Astrocyte (in vitro differentiated cells and primary cell): Measurements from ENCODE around the gene TLR5. TPM values are rescaled to one million over a fixed set of nuclear protein-coding genes. Genes with fewer than 3 reads are reported as not detected.

Source experiments
- DNase-seq: peaks from one replicate; pipeline ENCODE4 v3.0.0-alpha.2; 2010; ENCODE audit warnings: low read depth
- FAIRE-seq: peaks from 2 replicates; lab custom pipeline; 2011; peaks lifted over from hg19 to GRCh38; lab: Jason Lieb, UNC
- H2AFZ ChIP-seq: 2 replicates; pipeline ENCODE4 v1.6.0; 2012; ENCODE audit warnings: low read depth, low read length, inconsistent platforms
- H3K27ac ChIP-seq: 2 replicates; pipeline ENCODE4 v1.5.1; 2011; ENCODE audit warnings: low read depth, low read length, inconsistent platforms
- H3K27me3 ChIP-seq: 2 replicates; pipeline ENCODE4 v1.6.0; 2011; ENCODE audit warnings: low read length, inconsistent platforms; ENCODE audit not compliant: insufficient read depth
- H3K36me3 ChIP-seq: 2 replicates; pipeline ENCODE4 v1.5.1; 2011; ENCODE audit warnings: low read length, inconsistent platforms; ENCODE audit not compliant: insufficient read depth
- H3K4me1 ChIP-seq: 2 replicates; pipeline ENCODE4 v1.5.1; 2011; ENCODE audit warnings: low read length, inconsistent platforms; ENCODE audit not compliant: insufficient read depth
- H3K4me2 ChIP-seq: 2 replicates; pipeline ENCODE4 v1.6.0; 2012; ENCODE audit warnings: low read length, inconsistent platforms
- H3K4me3 ChIP-seq: 2 replicates; pipeline ENCODE4 v1.5.1; 2011; ENCODE audit warnings: low read depth, mild to moderate bottlenecking, low read length, inconsistent platforms; ENCODE audit not compliant: insufficient read depth
- H3K79me2 ChIP-seq: 2 replicates; pipeline ENCODE4 v1.6.0; 2012; ENCODE audit warnings: mild to moderate bottlenecking, low read length, inconsistent platforms; ENCODE audit not compliant: insufficient read depth
- H3K9ac ChIP-seq: 2 replicates; pipeline ENCODE4 v1.6.0; 2012; ENCODE audit warnings: mild to moderate bottlenecking, low read length, inconsistent platforms
- H3K9me3 ChIP-seq: 2 replicates; pipeline ENCODE4 v1.5.1; 2012; ENCODE audit warnings: low read depth, mild to moderate bottlenecking, low read length, inconsistent platforms; ENCODE audit not compliant: insufficient read depth
- H4K20me1 ChIP-seq: 2 replicates; pipeline ENCODE4 v1.6.0; 2012; ENCODE audit warnings: low read length, inconsistent platforms; ENCODE audit not compliant: insufficient read depth
- H3K27ac Mint-ChIP-seq: one replicate; pipeline ENCODE4 v1.8.0; 2021; ENCODE audit warnings: mild to moderate bottlenecking, mixed read lengths; ENCODE audit not compliant: unreplicated experiment
- H3K27me3 Mint-ChIP-seq: one replicate; pipeline ENCODE4 v1.8.0; 2021; ENCODE audit warnings: low read depth, mixed read lengths; ENCODE audit not compliant: unreplicated experiment
- H3K36me3 Mint-ChIP-seq: one replicate; pipeline ENCODE4 v1.8.0; 2021; ENCODE audit warnings: low read depth, mixed read lengths; ENCODE audit not compliant: unreplicated experiment
- H3K4me1 Mint-ChIP-seq: one replicate; pipeline ENCODE4 v1.8.0; 2021; ENCODE audit warnings: low read depth, mixed read lengths; ENCODE audit not compliant: unreplicated experiment
- H3K4me3 Mint-ChIP-seq: one replicate; pipeline ENCODE4 v1.8.0; 2021; ENCODE audit warnings: mild to moderate bottlenecking, moderate library complexity, mixed read lengths; ENCODE audit not compliant: unreplicated experiment
- H3K9me3 Mint-ChIP-seq: one replicate; pipeline ENCODE4 v1.8.0; 2021; ENCODE audit warnings: mild to moderate bottlenecking, mixed read lengths; ENCODE audit not compliant: unreplicated experiment
- CTCF ChIP-seq: IDR thresholded peaks from 2 replicates; pipeline ENCODE4 v1.5.1; 2011; ENCODE audit warnings: low read depth, mild to moderate bottlenecking, inconsistent platforms, low read length, moderate library complexity; ENCODE audit not compliant: insufficient read depth
- EZH2 ChIP-seq: IDR thresholded peaks from 2 replicates; pipeline ENCODE4 v1.6.1; 2012; ENCODE audit warnings: mild to moderate bottlenecking, low read length, inconsistent platforms; ENCODE audit not compliant: insufficient read depth
- total RNA-seq: library from RNA; stranded (reverse); gene quantifications from 2 replicates; pipeline ENCODE4 v1.2.1, GENCODE V29; 2021

Gene TLR5
- total RNA-seq, 1 donor from 2014 or later: 1.1 TPM

GRCh38 chr1:223081181-223081994 lies 61.7 kb downstream of the TLR5 start:
- Histone ChIP-seq H3K4me2 (peak overlapping the region; percentile 84), H3K36me3 (no peaks in the 10 kb centered on the region), H3K9me3 (no peaks in the 10 kb centered on the region), H3K27me3 (peaks cover 16% of the 10 kb centered on the region), H3K9ac (peak overlapping the region; percentile 58), H2AFZ (peak overlapping the region; percentile 79), H4K20me1 (no peaks in the 10 kb centered on the region), H3K27ac (no peak overlapping the region), H3K79me2 (no peaks in the 10 kb centered on the region), H3K4me3 (peak overlapping the region; percentile 41), H3K4me1 (no peaks in the 10 kb centered on the region)
- DNase-seq: peak; percentile 70
- no peak for FAIRE-seq
- Mint-ChIP-seq H3K4me1 (peaks cover 12% of the 10 kb centered on the region), H3K4me3 (no peak overlapping the region), H3K27me3 (peaks cover 23% of the 10 kb centered on the region), H3K9me3 (no peaks in the 10 kb centered on the region), H3K27ac (no peak overlapping the region), H3K36me3 (no peaks in the 10 kb centered on the region)
- TF ChIP-seq EZH2: no peak
- peak; percentile 55 for TF ChIP-seq CTCF

- Mint-ChIP-seq H3K9me3 (no peaks in the 10 kb centered on the region), H3K36me3 (no peaks in the 10 kb centered on the region), H3K4me1 (peaks cover 17% of the 10 kb centered on the region), H3K27me3 (peaks cover 22% of the 10 kb centered on the region), H3K4me3 (no peak overlapping the region), H3K27ac (peak overlapping the region; percentile 26)
- no peaks in the 10 kb centered on the region for H3K79me2 ChIP-seq
- no peaks in the 10 kb centered on the region for H3K9me3 ChIP-seq
- FAIRE-seq: no peak
- no peak overlapping the region for H3K27ac ChIP-seq
- H3K4me2 ChIP-seq: no peak overlapping the region
- no peak for DNase-seq
- H3K4me1 ChIP-seq: no peaks in the 10 kb centered on the region
- no peaks in the 10 kb centered on the region for H4K20me1 ChIP-seq
- TF ChIP-seq EZH2: no peak
- TF ChIP-seq CTCF: no peak
- no peak overlapping the region for H3K9ac ChIP-seq
- peaks cover 16% of the 10 kb centered on the region for H3K27me3 ChIP-seq
- H2AFZ ChIP-seq: no peak overlapping the region
- H3K36me3 ChIP-seq: no peaks in the 10 kb centered on the region
- H3K4me3 ChIP-seq: no peak overlapping the region
Observed at GRCh38 chr1:223079498-223079897, 63.5 kb downstream of the TLR5 start.
